Neural cell (in vitro differentiated cells): ENCODE results near the gene ELMO2. TPM values are rescaled to one million over a fixed set of nuclear protein-coding genes. Genes with fewer than 3 reads are reported as not detected.
A peak's percentile ranks its signal among the peaks of the same experiment; 100 is the strongest.

Source experiments
- H2AFZ ChIP-seq: fragments of 200-600, 300-800 bp; sonication (generic), shearing (Covaris generic); 2 replicates; pipeline ENCODE4 v1.6.0; 2014; ENCODE audit warnings: low read depth, mild to moderate bottlenecking, antibody characterized with exemption, low read length, moderate library complexity
- H3F3A ChIP-seq: fragments of 200-600 bp; shearing (Covaris generic); 2 replicates; pipeline ENCODE4 v1.6.1; 2016; ENCODE audit warnings: mild to moderate bottlenecking, moderate library complexity, mixed read lengths, antibody characterized with exemption, low read length; ENCODE audit not compliant: insufficient read depth, poor library complexity, severe bottlenecking
- H3K27ac ChIP-seq: fragments of 200-600, 300-800 bp; sonication (generic), shearing (Covaris generic); 2 replicates; pipeline ENCODE4 v1.5.1; 2014; ENCODE audit warnings: mild to moderate bottlenecking, low read length, moderate library complexity
- H3K27me3 ChIP-seq: fragments of 300-800, 200-600 bp; sonication (generic), shearing (Covaris generic); 2 replicates; pipeline ENCODE4 v1.6.0; 2014; ENCODE audit warnings: mild to moderate bottlenecking, low read depth, low read length, moderate library complexity; ENCODE audit not compliant: insufficient read depth
- H3K36me3 ChIP-seq: fragments of 300-800, 200-600 bp; sonication (generic), shearing (Covaris generic); 2 replicates; pipeline ENCODE4 v1.5.1; 2014; ENCODE audit warnings: mild to moderate bottlenecking, antibody characterized with exemption, low read length, moderate library complexity; ENCODE audit not compliant: insufficient read depth
- H3K4me2 ChIP-seq: fragments of 300-800, 200-600 bp; sonication (generic), shearing (Covaris generic); 2 replicates; pipeline ENCODE4 v1.6.0; 2014; ENCODE audit warnings: mild to moderate bottlenecking, low read length
- H3K4me3 ChIP-seq: fragments of 300-800, 200-600 bp; sonication (generic), shearing (Covaris generic); 2 replicates; pipeline ENCODE4 v1.5.1; 2014; ENCODE audit warnings: mild to moderate bottlenecking, low read length, moderate library complexity
- H3K79me2 ChIP-seq: fragments of 200-600 bp; shearing (Covaris generic); replicated peaks from 2 replicates; pipeline ENCODE4 v1.6.0; 2014; ENCODE audit warnings: mild to moderate bottlenecking, low read length, moderate library complexity; ENCODE audit not compliant: insufficient read depth
- H3K9ac ChIP-seq: fragments of 300-800, 200-600 bp; sonication (generic), shearing (Covaris generic); 2 replicates; pipeline ENCODE4 v1.6.1; 2016; ENCODE audit warnings: mild to moderate bottlenecking, low read length, mixed read lengths
- H3K9me2 ChIP-seq: fragments of 200-600 bp; shearing (Covaris generic); 2 replicates; pipeline ENCODE4 v1.6.1; 2016; ENCODE audit warnings: mild to moderate bottlenecking, low read length, mixed read lengths; ENCODE audit not compliant: insufficient read depth
- H3K9me3 ChIP-seq: fragments of 200-600, 300-800 bp; sonication (generic), shearing (Covaris generic); 2 replicates; pipeline ENCODE4 v1.6.1; 2016; ENCODE audit warnings: mild to moderate bottlenecking, mixed run types, low read length, moderate library complexity, mixed read lengths
- H4K20me1 ChIP-seq: fragments of 200-600 bp; shearing (Covaris generic); 2 replicates; pipeline ENCODE4 v1.6.1; 2016; ENCODE audit warnings: mild to moderate bottlenecking, mixed run types; ENCODE audit not compliant: insufficient read depth
- EP300 ChIP-seq: fragments of 450-650 bp; conservative IDR thresholded peaks from 2 replicates; pipeline ENCODE4 v1.6.1; 2014; ENCODE audit warnings: antibody characterized with exemption, mild to moderate bottlenecking, moderate library complexity; ENCODE audit not compliant: poor library complexity, severe bottlenecking
- EZH2 ChIP-seq: fragments of 200-600, 300-800 bp; shearing (Covaris generic), sonication (generic); IDR thresholded peaks from 2 replicates; pipeline ENCODE4 v1.6.1; 2014; ENCODE audit warnings: antibody characterized with exemption, low read length, borderline replicate concordance, mild to moderate bottlenecking; ENCODE audit not compliant: insufficient read depth, poor library complexity, severe bottlenecking
- MXI1 ChIP-seq: fragments of 450-650 bp; conservative IDR thresholded peaks from 2 replicates; pipeline ENCODE4 v1.6.1; 2014; ENCODE audit warnings: antibody characterized with exemption, mild to moderate bottlenecking; ENCODE audit not compliant: poor library complexity, severe bottlenecking
- POLR2AphosphoS5 ChIP-seq: IDR thresholded peaks from 2 replicates; pipeline ENCODE4 v1.6.1; 2012
- RAD21 ChIP-seq: fragments of 450-650 bp; conservative IDR thresholded peaks from 2 replicates; pipeline ENCODE4 v1.6.1; 2014; ENCODE audit warnings: antibody characterized with exemption, mild to moderate bottlenecking, moderate library complexity
- SMC3 ChIP-seq: fragments of 450-650 bp; conservative IDR thresholded peaks from 2 replicates; pipeline ENCODE4 v1.6.1; 2014; ENCODE audit warnings: antibody characterized with exemption, mild to moderate bottlenecking, moderate library complexity; ENCODE audit not compliant: poor library complexity
- TAF1 ChIP-seq: IDR thresholded peaks from 2 replicates; pipeline ENCODE4 v1.6.1; 2012; ENCODE audit warnings: low read depth
- polyA plus RNA-seq: library from polyadenylated mRNA; depleted of rRNA; stranded (reverse); fragments of >200 nt; gene quantifications from 2 replicates; pipeline ENCODE4 v1.2.3, GENCODE V29; 2014
- TF ChIP-seq, protein P1 (sequence below): IDR thresholded peaks from 2 replicates; pipeline ENCODE4 v1.6.1; 2012; ENCODE audit warnings: borderline replicate concordance
- TF ChIP-seq, protein P2 (sequence below): fragments of 450-650 bp; IDR thresholded peaks from 2 replicates; pipeline ENCODE4 v1.5.1; 2014; ENCODE audit warnings: antibody characterized with exemption, mild to moderate bottlenecking, moderate library complexity; ENCODE audit not compliant: poor library complexity, severe bottlenecking

Gene ELMO2
- polyA plus RNA-seq, 1 donor from 2014 or later, result 72.0 TPM

DNA sequence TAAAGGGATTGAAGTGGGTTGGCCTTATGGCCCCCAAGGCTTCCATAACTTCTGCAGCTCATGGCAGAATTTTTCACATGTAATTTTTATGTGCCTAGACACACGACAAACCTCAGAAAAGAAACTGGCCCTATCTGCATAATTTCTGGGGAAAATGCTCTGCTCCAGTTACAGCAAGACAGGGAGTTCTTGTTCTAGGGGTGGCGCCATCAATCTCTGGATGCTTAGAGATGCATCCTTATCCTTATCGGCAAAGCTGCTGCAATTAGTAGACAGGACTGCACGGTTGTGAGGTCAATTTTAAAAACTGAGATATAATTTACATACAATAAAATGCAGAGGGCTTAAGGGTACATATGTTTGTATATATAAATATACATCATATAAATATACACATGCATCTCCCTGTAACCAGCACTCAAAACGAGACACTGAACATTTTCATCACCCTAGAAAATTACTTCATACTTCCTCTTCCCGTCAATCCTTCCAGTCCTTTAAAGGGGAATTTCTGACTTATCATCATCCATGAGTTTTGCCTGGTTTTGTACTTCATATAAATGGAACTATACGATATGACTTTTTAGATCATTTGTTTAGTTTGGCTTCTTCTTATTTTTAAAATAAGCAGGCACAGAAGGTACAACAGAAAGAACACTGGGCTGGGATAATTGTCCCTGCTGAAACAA is 10.2 kb downstream of the ELMO2 start:
- no peak overlapping the region for H3K4me2 ChIP-seq
- H3K36me3 ChIP-seq, result no peaks in the 10 kb centered on the region
- H3K9ac ChIP-seq, result no peak overlapping the region
- no peaks in the 10 kb centered on the region for H3F3A ChIP-seq
- no peak overlapping the region for H2AFZ ChIP-seq
- H3K9me2 ChIP-seq, result no peaks in the 10 kb centered on the region
- H3K79me2 ChIP-seq, result peaks cover 19% of the 10 kb centered on the region
- H3K9me3 ChIP-seq, result no peaks in the 10 kb centered on the region
- no peaks in the 10 kb centered on the region for H4K20me1 ChIP-seq
- TF ChIP-seq, protein P1, sequence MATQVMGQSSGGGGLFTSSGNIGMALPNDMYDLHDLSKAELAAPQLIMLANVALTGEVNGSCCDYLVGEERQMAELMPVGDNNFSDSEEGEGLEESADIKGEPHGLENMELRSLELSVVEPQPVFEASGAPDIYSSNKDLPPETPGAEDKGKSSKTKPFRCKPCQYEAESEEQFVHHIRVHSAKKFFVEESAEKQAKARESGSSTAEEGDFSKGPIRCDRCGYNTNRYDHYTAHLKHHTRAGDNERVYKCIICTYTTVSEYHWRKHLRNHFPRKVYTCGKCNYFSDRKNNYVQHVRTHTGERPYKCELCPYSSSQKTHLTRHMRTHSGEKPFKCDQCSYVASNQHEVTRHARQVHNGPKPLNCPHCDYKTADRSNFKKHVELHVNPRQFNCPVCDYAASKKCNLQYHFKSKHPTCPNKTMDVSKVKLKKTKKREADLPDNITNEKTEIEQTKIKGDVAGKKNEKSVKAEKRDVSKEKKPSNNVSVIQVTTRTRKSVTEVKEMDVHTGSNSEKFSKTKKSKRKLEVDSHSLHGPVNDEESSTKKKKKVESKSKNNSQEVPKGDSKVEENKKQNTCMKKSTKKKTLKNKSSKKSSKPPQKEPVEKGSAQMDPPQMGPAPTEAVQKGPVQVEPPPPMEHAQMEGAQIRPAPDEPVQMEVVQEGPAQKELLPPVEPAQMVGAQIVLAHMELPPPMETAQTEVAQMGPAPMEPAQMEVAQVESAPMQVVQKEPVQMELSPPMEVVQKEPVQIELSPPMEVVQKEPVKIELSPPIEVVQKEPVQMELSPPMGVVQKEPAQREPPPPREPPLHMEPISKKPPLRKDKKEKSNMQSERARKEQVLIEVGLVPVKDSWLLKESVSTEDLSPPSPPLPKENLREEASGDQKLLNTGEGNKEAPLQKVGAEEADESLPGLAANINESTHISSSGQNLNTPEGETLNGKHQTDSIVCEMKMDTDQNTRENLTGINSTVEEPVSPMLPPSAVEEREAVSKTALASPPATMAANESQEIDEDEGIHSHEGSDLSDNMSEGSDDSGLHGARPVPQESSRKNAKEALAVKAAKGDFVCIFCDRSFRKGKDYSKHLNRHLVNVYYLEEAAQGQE, result no peak
- TF ChIP-seq EP300 (no peak), POLR2AphosphoS5 (no peak), SMC3 (no peak), EZH2 (no peak), RAD21 (no peak), MXI1 (no peak), TAF1 (no peak)
- TF ChIP-seq, protein P2, sequence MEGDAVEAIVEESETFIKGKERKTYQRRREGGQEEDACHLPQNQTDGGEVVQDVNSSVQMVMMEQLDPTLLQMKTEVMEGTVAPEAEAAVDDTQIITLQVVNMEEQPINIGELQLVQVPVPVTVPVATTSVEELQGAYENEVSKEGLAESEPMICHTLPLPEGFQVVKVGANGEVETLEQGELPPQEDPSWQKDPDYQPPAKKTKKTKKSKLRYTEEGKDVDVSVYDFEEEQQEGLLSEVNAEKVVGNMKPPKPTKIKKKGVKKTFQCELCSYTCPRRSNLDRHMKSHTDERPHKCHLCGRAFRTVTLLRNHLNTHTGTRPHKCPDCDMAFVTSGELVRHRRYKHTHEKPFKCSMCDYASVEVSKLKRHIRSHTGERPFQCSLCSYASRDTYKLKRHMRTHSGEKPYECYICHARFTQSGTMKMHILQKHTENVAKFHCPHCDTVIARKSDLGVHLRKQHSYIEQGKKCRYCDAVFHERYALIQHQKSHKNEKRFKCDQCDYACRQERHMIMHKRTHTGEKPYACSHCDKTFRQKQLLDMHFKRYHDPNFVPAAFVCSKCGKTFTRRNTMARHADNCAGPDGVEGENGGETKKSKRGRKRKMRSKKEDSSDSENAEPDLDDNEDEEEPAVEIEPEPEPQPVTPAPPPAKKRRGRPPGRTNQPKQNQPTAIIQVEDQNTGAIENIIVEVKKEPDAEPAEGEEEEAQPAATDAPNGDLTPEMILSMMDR, result no peak
- peak overlapping the region; percentile 45 for H3K4me3 ChIP-seq
- H3K27ac ChIP-seq, result peak overlapping the region; percentile 65
- H3K27me3 ChIP-seq, result no peaks in the 10 kb centered on the region

DNA sequence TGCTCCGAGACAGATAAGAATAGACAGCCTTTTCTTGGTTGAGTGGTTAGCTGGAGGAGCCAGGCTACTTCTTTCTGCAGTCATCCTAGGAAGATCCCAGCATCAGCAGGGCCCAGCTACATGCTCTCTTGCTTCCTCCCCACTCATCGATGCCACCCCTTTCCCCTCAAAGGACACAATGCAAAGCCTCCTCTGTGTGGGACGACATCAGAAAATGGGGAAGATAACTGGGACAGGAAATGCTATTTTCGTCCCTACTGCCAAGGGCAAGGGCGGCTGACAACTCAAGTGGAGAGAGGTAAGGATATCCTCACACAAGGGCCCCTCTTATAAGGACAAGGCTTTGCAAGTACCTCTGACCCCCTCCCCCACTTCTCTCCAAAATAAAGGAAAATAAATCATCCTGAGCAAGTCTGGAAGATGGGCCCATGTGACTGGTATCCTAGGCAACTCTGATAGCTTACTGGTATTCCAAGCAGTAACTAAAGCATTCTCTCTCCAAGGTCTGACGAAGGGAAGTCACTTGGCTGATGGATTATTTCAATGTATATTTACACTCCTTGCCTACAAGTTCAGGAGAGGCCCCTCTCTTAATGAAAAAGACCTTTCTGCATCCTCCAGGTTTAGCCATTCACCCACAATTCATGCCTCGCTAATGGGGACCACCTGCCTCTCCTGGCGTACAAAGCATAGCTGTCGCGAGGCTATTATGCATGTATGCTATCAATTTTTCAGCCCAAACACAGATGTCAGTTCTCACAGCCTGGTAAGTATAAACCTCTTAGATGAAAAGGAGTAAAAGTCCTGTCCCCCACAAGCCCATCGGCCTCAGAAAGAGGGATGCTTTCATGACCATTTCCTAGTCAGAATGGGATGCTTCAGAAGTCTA is 11.3 kb downstream of the ELMO2 start:
- Histone ChIP-seq H3K27ac (peak overlapping the region; percentile 65), H2AFZ (no peak overlapping the region), H3K79me2 (peaks cover 19% of the 10 kb centered on the region), H3K9me2 (no peaks in the 10 kb centered on the region), H3F3A (no peaks in the 10 kb centered on the region), H3K27me3 (no peaks in the 10 kb centered on the region), H3K4me2 (no peak overlapping the region), H3K4me3 (peak overlapping the region; percentile 45), H4K20me1 (no peaks in the 10 kb centered on the region), H3K9ac (peak overlapping the region; percentile 13), H3K9me3 (no peaks in the 10 kb centered on the region), H3K36me3 (no peaks in the 10 kb centered on the region)
- TF ChIP-seq EP300, result peak; percentile 23
- no peak for TF ChIP-seq POLR2AphosphoS5
